Peyer's patch (tissue), 4 donors: ENCODE results near the gene SPDYE6.

ENCODE experiments used
- CTCF ChIP-seq, 6 experiments: fragments of 450-650 bp in 4 of 6; fragments of 200-600 bp in 2 of 6; sonication (generic) in 1 of 6; IDR thresholded peaks; one replicate each; pipeline ENCODE4 v1.5.1; 2017 to 2019; ENCODE audit warnings: antibody characterized with exemption in 6 of 6, mild to moderate bottlenecking in 3 of 6, moderate library complexity in 1 of 6
- POLR2A ChIP-seq, 2 donors: fragments of 450-650 bp; IDR thresholded peaks; one replicate each; pipeline ENCODE4 v1.5.1; 2017; ENCODE audit warnings: antibody characterized with exemption in 2 of 2, mild to moderate bottlenecking in 2 of 2, moderate library complexity in 2 of 2

DNA sequence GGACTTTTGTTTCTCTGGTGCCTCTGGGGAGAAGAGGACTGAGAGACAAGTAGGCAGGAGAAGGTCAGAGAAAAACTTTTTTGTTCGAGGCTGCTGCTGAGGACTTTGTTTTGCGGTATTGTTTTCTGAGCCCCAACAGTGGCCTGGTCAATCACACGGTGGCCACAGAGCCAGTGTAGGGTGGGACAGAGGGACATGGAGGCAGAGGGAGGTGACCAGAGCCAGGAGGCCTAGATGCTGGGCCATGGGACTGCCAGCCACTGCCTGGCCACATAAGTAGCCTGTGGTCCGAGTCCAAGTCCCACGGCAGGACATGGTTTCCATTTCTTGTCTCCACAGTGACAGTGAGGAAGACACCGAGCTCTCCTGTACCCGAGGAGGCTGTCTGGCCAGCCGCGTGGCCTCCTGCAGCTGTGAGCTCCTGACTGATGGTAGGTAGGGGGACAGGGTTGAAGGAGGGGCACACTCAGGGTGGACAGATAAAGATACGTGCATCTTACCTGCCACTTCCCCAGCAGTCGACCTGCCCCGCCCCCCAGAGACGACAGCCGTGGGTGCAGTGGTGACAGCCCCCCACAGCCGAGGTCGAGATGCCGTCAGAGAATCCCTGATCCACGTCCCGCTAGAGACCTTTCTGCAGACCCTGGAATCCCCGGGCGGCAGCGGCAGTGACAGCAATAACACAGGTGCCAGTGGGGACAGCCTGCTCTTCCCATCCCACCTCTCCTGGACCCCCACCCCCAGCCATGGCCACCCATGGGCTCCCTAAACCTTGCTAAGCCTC, 42.1 kb downstream of the SPDYE6 start:
- no peak for TF ChIP-seq CTCF (IDR thresholded peaks at IDR 0.05)
- TF ChIP-seq POLR2A (IDR thresholded peaks at IDR 0.05): no peak
